Stomach (tissue), 4 donors: ENCODE data around the gene POLH.
"Not testable (repeated sequence)": the region's sequence is repeated elsewhere in the genome, so short reads cannot be mapped to it uniquely, and the experiment has no call there.

Experiments
- POLR2AphosphoS5 ChIP-seq, 3 donors: sonication (generic); formaldehyde crosslinking; IDR thresholded peaks; one replicate each; pipeline ENCODE4 v1.6.1; 2016; ENCODE audit warnings: antibody characterized with exemption in 3 of 3
- TF ChIP-seq, protein P1 (sequence below), 7 experiments: fragments of 450-650 bp in 4 of 7; fragments of 200-600 bp in 3 of 7; sonication (generic) in 3 of 7; IDR thresholded peaks; one replicate each; pipeline ENCODE4 v1.5.1; 2016 to 2019; ENCODE audit warnings: antibody characterized with exemption in 7 of 7, control low read depth in 2 of 7, mild to moderate bottlenecking in 1 of 7

DNA sequence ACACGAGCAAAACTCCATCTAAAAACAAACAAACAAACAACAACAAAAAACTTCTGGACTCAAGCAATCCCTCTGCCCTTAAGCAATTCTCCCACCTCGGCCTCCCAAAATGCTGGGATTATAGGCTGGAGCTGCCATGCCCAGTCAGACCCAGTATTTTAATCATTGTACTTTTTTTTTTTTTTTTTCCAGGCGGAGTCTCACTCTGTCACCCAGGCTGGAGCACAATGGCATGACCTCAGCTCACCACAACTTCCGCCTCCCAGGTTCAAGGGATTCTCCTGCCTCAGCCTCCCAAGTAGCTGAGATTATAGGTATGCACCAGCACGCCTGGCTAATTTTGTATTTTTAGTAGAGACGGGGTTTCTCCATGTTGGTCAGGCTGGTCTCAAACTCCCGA, 57.0 kb downstream of the POLH start:
- TF ChIP-seq POLR2AphosphoS5 (IDR thresholded peaks at IDR 0.05): not testable (repeated sequence)
- TF ChIP-seq, protein P1, sequence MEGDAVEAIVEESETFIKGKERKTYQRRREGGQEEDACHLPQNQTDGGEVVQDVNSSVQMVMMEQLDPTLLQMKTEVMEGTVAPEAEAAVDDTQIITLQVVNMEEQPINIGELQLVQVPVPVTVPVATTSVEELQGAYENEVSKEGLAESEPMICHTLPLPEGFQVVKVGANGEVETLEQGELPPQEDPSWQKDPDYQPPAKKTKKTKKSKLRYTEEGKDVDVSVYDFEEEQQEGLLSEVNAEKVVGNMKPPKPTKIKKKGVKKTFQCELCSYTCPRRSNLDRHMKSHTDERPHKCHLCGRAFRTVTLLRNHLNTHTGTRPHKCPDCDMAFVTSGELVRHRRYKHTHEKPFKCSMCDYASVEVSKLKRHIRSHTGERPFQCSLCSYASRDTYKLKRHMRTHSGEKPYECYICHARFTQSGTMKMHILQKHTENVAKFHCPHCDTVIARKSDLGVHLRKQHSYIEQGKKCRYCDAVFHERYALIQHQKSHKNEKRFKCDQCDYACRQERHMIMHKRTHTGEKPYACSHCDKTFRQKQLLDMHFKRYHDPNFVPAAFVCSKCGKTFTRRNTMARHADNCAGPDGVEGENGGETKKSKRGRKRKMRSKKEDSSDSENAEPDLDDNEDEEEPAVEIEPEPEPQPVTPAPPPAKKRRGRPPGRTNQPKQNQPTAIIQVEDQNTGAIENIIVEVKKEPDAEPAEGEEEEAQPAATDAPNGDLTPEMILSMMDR (IDR thresholded peaks at IDR 0.05): not testable (repeated sequence)
